HepG2 (cell line): ENCODE results near the gene POLR3E. TPM values are rescaled to one million over a fixed set of nuclear protein-coding genes. Genes with fewer than 3 reads are reported as not detected.

Experiments
- CBX2 ChIP-seq, 2 experiments: fragments of 200-600 bp in 1 of 2; sonication (generic); formaldehyde crosslinking in 1 of 2; IDR thresholded peaks; 2 replicates each; pipeline versions ENCODE4 v1.7.0 to v1.8.1; 2018 to 2022; ENCODE audit warnings: low read depth in 2 of 2, low read length in 1 of 2, mild to moderate bottlenecking in 1 of 2, missing genetic modification reagents in 1 of 2
- HIVEP1 ChIP-seq: sonication (generic); formaldehyde crosslinking; IDR thresholded peaks from 2 replicates; pipeline ENCODE4 v1.4.0; 2020; ENCODE audit warnings: mild to moderate bottlenecking, missing genetic modification reagents
- MTA1 ChIP-seq: sonication (generic); formaldehyde crosslinking; IDR thresholded peaks from 2 replicates; pipeline ENCODE4 v1.4.0; 2020; ENCODE audit warnings: missing genetic modification reagents, mild to moderate bottlenecking, borderline replicate concordance
- PHF5A ChIP-seq: IDR thresholded peaks from one replicate; pipeline ENCODE4 v1.6.1; 2018; ENCODE audit warnings: low read depth, missing genetic modification reagents; ENCODE audit not compliant: unreplicated experiment
- PRMT3 ChIP-seq: sonication (generic); formaldehyde crosslinking; IDR thresholded peaks from 2 replicates; pipeline ENCODE4 v1.8.1; 2022; ENCODE audit warnings: low read depth, mild to moderate bottlenecking, moderate library complexity, missing genetic modification reagents, borderline replicate concordance
- RBM39 ChIP-seq: fragments of 200-400 bp; formaldehyde crosslinking; IDR thresholded peaks from one replicate; pipeline ENCODE4 v1.6.1; 2018; ENCODE audit warnings: antibody characterized with exemption, mild to moderate bottlenecking, low read depth, low read length; ENCODE audit not compliant: poor library complexity, severe bottlenecking
- TOPORS ChIP-seq: sonication (generic); formaldehyde crosslinking; IDR thresholded peaks from 2 replicates; pipeline ENCODE4 v1.8.0; 2023; ENCODE audit warnings: mild to moderate bottlenecking, missing genetic modification reagents
- ZNF253 ChIP-seq: sonication (generic); formaldehyde crosslinking; IDR thresholded peaks from 2 replicates; pipeline ENCODE4 v1.8.0; 2022; ENCODE audit warnings: mild to moderate bottlenecking, missing genetic modification reagents, borderline replicate concordance
- ZNF446 ChIP-seq: sonication (generic); formaldehyde crosslinking; IDR thresholded peaks from 2 replicates; pipeline ENCODE4 v1.5.0; 2020; ENCODE audit warnings: mild to moderate bottlenecking, missing genetic modification reagents
- ZNF556 ChIP-seq: sonication (generic); formaldehyde crosslinking; IDR thresholded peaks from 2 replicates; pipeline ENCODE4 v1.4.0; 2020; ENCODE audit warnings: mild to moderate bottlenecking, missing genetic modification reagents, borderline replicate concordance
- ZNF563 ChIP-seq: sonication (generic); formaldehyde crosslinking; IDR thresholded peaks from 2 replicates; pipeline ENCODE4 v1.8.0; 2022; ENCODE audit warnings: mild to moderate bottlenecking, moderate library complexity, missing genetic modification reagents
- ZNF891 ChIP-seq: sonication (generic); formaldehyde crosslinking; IDR thresholded peaks from 2 replicates; pipeline ENCODE4 v1.5.0; 2020; ENCODE audit warnings: mild to moderate bottlenecking, missing genetic modification reagents
- polyA plus RNA-seq, 8 experiments: library from polyadenylated mRNA; depleted of rRNA in 3 of 8; stranded (reverse) in 7 of 8; unstranded in 1 of 8; fragments of >200 nt; fragmentation: Illumina TruSeq in 4 of 8; extraction: Trizol in 4 of 8; gene quantifications; 2 replicates each; pipeline versions ENCODE4 v1.2.1 to v1.2.3, GENCODE V29; 2011 to 2016; ENCODE audit warnings: low read depth in 4 of 8, missing spikeins in 1 of 8, mixed read lengths in 1 of 8; ENCODE audit not compliant: insufficient read depth in 1 of 8
- total RNA-seq, 5 experiments: library from RNA; depleted of rRNA; stranded (reverse); fragments of >200 nt; fragmentation: Illumina TruSeq; extraction: Trizol; gene quantifications; 2 replicates each; pipeline ENCODE4 v1.2.3, GENCODE V29; 2016; ENCODE audit warnings: low read depth in 1 of 5
- TF ChIP-seq, protein P1 (sequence below): sonication (generic); formaldehyde crosslinking; IDR thresholded peaks from 2 replicates; pipeline ENCODE4 v1.9.0; 2021; ENCODE audit warnings: missing genetic modification reagents, borderline replicate concordance
- TF ChIP-seq, protein P2 (sequence below): conservative IDR thresholded peaks from 2 replicates; pipeline ENCODE4 v1.6.1; 2018; ENCODE audit warnings: missing genetic modification reagents
- TF ChIP-seq, protein P3 (sequence below): IDR thresholded peaks from 2 replicates; pipeline ENCODE4 v1.6.1; 2016
- TF ChIP-seq, protein P4 (sequence below): sonication (generic); formaldehyde crosslinking; IDR thresholded peaks from 2 replicates; pipeline ENCODE4 v1.8.1; 2023; ENCODE audit warnings: mild to moderate bottlenecking, inconsistent platforms, moderate library complexity, missing genetic modification reagents, borderline replicate concordance
- TF ChIP-seq, protein P5 (sequence below): sonication (generic); formaldehyde crosslinking; IDR thresholded peaks from 2 replicates; pipeline ENCODE4 v1.4.0; 2020; ENCODE audit warnings: missing genetic modification reagents, mild to moderate bottlenecking, borderline replicate concordance

Gene POLR3E
- total and polyA plus RNA-seq, 2 of the 13 experiments (the other 11 are each of a cell fraction or from before 2014, with no cell fraction given) = 135 to 262 TPM

DNA sequence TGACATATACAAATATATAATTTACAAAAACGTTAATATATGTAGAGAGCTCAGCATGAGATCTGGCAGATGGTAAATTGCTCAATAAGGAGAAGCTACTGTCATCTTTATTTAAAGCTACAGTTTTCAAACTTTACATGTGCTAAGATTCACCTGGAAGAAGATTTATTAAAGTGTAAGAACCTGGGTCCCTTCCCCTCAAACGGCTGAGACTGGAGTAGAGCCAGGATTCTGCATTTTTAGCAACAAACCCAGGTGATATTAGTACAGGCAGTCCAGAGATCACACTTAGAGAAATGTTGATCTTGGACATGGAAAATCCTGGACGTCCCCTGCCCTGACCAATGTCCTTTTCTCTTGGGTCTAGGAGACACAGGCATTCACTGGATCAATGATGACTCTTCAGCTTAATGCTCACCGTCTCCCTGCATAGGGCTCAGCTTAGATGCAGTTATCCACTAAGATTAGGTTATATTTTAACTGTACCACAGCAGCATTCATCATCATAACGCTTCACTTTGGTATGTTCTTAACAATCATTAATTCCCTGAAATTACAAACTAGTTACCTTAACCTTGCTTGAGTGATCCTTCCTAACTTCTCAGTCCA lies 56.8 kb downstream of the POLR3E start (continued):
- TF ChIP-seq, protein P1, sequence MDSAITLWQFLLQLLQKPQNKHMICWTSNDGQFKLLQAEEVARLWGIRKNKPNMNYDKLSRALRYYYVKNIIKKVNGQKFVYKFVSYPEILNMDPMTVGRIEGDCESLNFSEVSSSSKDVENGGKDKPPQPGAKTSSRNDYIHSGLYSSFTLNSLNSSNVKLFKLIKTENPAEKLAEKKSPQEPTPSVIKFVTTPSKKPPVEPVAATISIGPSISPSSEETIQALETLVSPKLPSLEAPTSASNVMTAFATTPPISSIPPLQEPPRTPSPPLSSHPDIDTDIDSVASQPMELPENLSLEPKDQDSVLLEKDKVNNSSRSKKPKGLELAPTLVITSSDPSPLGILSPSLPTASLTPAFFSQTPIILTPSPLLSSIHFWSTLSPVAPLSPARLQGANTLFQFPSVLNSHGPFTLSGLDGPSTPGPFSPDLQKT (CRISPR knock-in tag) = no peak
- TF ChIP-seq, protein P2, sequence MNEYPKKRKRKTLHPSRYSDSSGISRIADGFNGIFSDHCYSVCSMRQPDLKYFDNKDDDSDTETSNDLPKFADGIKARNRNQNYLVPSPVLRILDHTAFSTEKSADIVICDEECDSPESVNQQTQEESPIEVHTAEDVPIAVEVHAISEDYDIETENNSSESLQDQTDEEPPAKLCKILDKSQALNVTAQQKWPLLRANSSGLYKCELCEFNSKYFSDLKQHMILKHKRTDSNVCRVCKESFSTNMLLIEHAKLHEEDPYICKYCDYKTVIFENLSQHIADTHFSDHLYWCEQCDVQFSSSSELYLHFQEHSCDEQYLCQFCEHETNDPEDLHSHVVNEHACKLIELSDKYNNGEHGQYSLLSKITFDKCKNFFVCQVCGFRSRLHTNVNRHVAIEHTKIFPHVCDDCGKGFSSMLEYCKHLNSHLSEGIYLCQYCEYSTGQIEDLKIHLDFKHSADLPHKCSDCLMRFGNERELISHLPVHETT = no peak
- no peak for TF ChIP-seq ZNF563
- no peak for TF ChIP-seq HIVEP1 (CRISPR knock-in tag)
- no peak for TF ChIP-seq ZNF253 (CRISPR knock-in tag)
- TF ChIP-seq TOPORS (CRISPR knock-in tag) = no peak
- TF ChIP-seq PRMT3 = no peak
- TF ChIP-seq, protein P3, sequence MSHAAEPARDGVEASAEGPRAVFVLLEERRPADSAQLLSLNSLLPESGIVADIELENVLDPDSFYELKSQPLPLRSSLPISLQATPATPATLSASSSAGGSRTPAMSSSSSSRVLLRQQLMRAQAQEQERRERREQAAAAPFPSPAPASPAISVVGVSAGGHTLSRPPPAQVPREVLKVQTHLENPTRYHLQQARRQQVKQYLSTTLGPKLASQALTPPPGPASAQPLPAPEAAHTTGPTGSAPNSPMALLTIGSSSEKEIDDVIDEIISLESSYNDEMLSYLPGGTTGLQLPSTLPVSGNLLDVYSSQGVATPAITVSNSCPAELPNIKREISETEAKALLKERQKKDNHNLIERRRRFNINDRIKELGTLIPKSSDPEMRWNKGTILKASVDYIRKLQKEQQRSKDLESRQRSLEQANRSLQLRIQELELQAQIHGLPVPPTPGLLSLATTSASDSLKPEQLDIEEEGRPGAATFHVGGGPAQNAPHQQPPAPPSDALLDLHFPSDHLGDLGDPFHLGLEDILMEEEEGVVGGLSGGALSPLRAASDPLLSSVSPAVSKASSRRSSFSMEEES (CRISPR knock-in tag) = no peak
- no peak for TF ChIP-seq ZNF446
- no peak for TF ChIP-seq ZNF891 (CRISPR knock-in tag)
- no peak; the same call in 1 of the 2 replicates for TF ChIP-seq ZNF556 (CRISPR knock-in tag)
- no peak for TF ChIP-seq MTA1 (CRISPR knock-in tag)
- TF ChIP-seq, protein P4, sequence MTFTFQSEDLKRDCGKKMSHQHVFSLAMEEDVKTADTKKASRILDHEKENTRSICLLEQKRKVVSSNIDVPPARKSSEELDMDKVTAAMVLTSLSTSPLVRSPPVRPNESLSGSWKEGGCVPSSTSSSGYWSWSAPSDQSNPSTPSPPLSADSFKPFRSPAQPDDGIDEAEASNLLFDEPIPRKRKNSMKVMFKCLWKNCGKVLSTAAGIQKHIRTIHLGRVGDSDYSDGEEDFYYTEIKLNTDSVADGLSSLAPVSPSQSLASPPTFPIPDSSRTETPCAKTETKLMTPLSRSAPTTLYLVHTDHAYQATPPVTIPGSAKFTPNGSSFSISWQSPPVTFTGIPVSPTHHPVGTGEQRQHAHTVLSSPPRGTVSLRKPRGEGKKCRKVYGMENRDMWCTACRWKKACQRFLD (CRISPR knock-in tag) = no peak
- no peak for TF ChIP-seq CBX2 (IDR thresholded peaks at IDR 0.05; ENCODE audit: low read depth, low read length)
- no peak for TF ChIP-seq CBX2 (CRISPR knock-in tag; IDR thresholded peaks at IDR 0.05; ENCODE audit: low read depth)
- no peak for TF ChIP-seq RBM39
- TF ChIP-seq, protein P5, sequence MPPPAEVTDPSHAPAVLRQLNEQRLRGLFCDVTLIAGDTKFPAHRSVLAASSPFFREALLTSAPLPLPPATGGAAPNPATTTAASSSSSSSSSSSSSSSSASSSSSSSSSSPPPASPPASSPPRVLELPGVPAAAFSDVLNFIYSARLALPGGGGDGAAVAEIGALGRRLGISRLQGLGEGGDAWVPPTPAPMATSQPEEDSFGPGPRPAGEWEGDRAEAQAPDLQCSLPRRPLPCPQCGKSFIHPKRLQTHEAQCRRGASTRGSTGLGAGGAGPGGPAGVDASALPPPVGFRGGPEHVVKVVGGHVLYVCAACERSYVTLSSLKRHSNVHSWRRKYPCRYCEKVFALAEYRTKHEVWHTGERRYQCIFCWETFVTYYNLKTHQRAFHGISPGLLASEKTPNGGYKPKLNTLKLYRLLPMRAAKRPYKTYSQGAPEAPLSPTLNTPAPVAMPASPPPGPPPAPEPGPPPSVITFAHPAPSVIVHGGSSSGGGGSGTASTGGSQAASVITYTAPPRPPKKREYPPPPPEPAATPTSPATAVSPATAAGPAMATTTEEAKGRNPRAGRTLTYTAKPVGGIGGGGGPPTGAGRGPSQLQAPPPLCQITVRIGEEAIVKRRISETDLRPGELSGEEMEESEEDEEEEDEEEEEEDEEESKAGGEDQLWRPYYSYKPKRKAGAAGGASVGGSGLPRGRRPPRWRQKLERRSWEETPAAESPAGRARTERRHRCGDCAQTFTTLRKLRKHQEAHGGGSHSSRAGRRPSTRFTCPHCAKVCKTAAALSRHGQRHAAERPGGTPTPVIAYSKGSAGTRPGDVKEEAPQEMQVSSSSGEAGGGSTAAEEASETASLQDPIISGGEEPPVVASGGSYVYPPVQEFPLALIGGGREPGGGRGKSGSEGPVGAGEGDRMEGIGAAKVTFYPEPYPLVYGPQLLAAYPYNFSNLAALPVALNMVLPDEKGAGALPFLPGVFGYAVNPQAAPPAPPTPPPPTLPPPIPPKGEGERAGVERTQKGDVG (CRISPR knock-in tag) = no peak
- TF ChIP-seq PHF5A = no peak
